Fibroblast of lung (primary cell): Measurements from ENCODE around the gene STK32B. TPM values are rescaled to one million over a fixed set of nuclear protein-coding genes. Genes with fewer than 3 reads are reported as not detected.

Source experiments
- DNase-seq, 2 donors: peaks; one replicate each; pipeline versions ENCODE4 v3.0.0 to v3.0.0-alpha.2; 2010; ENCODE audit warnings: low read depth in 2 of 2
- H2AFZ ChIP-seq: 2 replicates; pipeline ENCODE4 v1.5.1; 2012; ENCODE audit warnings: low read length, control low read depth, inconsistent platforms
- H3K27ac ChIP-seq: 2 replicates; pipeline ENCODE4 v1.5.1; 2011; ENCODE audit warnings: low read length, control low read depth; ENCODE audit not compliant: insufficient read depth
- H3K27me3 ChIP-seq: 2 replicates; pipeline ENCODE4 v1.5.1; 2011; ENCODE audit warnings: mild to moderate bottlenecking, low read length; ENCODE audit not compliant: control insufficient read depth, insufficient read depth
- H3K36me3 ChIP-seq: 2 replicates; pipeline ENCODE4 v1.5.1; 2011; ENCODE audit warnings: low read length; ENCODE audit not compliant: control insufficient read depth, insufficient read depth
- H3K4me1 ChIP-seq: 2 replicates; pipeline ENCODE4 v1.5.1; 2011; ENCODE audit warnings: low read length; ENCODE audit not compliant: control insufficient read depth, insufficient read depth; ENCODE audit errors: extremely low read depth
- H3K4me2 ChIP-seq: 2 replicates; pipeline ENCODE4 v1.5.1; 2011; ENCODE audit warnings: low read length, control low read depth; ENCODE audit not compliant: insufficient read depth; ENCODE audit errors: extremely low read depth
- H3K4me3 ChIP-seq, 4 experiments: fragments of 200-600 bp in 1 of 4; sonication (generic) in 1 of 4; replicated peaks in 1 of 4; 2 replicates each; pipeline ENCODE4 v1.5.1; 2011 to 2016; ENCODE audit warnings: low read length in 4 of 4, low read depth in 3 of 4, mild to moderate bottlenecking in 3 of 4, control low read depth in 2 of 4, inconsistent platforms in 1 of 4, mixed read lengths in 1 of 4; ENCODE audit not compliant: insufficient read depth in 1 of 4; ENCODE audit errors: control extremely low read depth in 1 of 4
- H3K79me2 ChIP-seq: 2 replicates; pipeline ENCODE4 v1.5.1; 2012; ENCODE audit warnings: mild to moderate bottlenecking, low read length, inconsistent platforms; ENCODE audit not compliant: control insufficient read depth, insufficient read depth
- H3K9ac ChIP-seq: 2 replicates; pipeline ENCODE4 v1.5.1; 2011; ENCODE audit warnings: mild to moderate bottlenecking, low read length, control low read depth; ENCODE audit not compliant: insufficient read depth
- H3K9me3 ChIP-seq: 2 replicates; pipeline ENCODE4 v1.5.1; 2012; ENCODE audit warnings: low read depth, low read length; ENCODE audit not compliant: control insufficient read depth, insufficient read depth
- H4K20me1 ChIP-seq: 2 replicates; pipeline ENCODE4 v1.5.1; 2011; ENCODE audit warnings: low read length; ENCODE audit not compliant: control insufficient read depth, insufficient read depth; ENCODE audit errors: extremely low read depth
- EZH2 ChIP-seq: IDR thresholded peaks from 2 replicates; pipeline ENCODE4 v1.5.1; 2012; ENCODE audit warnings: low read length, control low read depth, mild to moderate bottlenecking; ENCODE audit errors: missing control alignments
- polyA plus RNA-seq, 2 donors: library from polyadenylated mRNA; depleted of rRNA in 1 of 2; stranded (reverse) in 1 of 2; unstranded in 1 of 2; fragments of >200 nt; gene quantifications; 2 replicates each; pipeline ENCODE4 v1.2.1, GENCODE V29; 2011 to 2012; ENCODE audit warnings: missing spikeins in 1 of 2
- total RNA-seq: library from RNA; depleted of rRNA; stranded (reverse); fragments of >200 nt; gene quantifications from 2 replicates; pipeline ENCODE4 v1.2.1, GENCODE V29; 2014
- TF ChIP-seq, protein P1 (sequence below), 2 donors: IDR thresholded peaks in 1 of 2; conservative IDR thresholded peaks in 1 of 2; 1 replicate in 1 of 2; 2 replicates in 1 of 2; pipeline ENCODE4 v1.5.1; 2011 to 2012; ENCODE audit warnings: low read length in 2 of 2, control low read depth in 1 of 2, inconsistent platforms in 1 of 2, low read depth in 1 of 2, mild to moderate bottlenecking in 1 of 2

Gene STK32B
- total and polyA plus RNA-seq, 2 donors (not counting 1 experiment from before 2014, with no cell fraction given) = 0.50 to 1.4 TPM

DNA sequence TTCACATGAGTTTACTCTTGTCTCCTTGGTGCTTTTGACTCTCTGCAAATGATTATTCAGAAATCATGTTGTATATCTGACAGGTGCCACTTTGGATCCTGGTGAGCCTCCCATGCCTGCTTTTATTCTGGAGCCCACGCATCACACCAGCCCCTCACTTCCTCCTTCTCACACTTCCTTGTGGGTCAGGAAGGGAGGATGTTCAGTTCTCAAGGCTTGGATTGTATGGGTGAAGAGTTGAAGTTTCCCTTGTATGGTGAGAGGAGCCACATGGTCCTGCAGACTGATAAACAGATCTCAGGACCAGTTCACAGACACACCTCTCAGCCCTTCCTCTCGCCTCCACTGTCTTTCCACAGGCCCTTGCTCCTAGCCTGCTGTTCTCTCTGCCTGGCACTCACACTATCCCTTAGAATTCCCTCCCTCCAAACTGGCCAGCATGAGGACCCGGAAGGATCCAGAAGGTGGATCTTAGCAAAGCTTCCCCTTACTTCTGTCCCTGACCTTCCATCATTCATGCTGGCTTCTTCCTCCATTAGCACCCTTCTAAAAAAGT lies 92.1 kb downstream of the STK32B start:
- Histone ChIP-seq H3K27ac (no peak overlapping the region), H3K4me1 (no peaks in the 10 kb centered on the region), H3K27me3 (no peaks in the 10 kb centered on the region), H3K4me2 (no peak overlapping the region), H3K36me3 (no peaks in the 10 kb centered on the region), H3K9me3 (no peaks in the 10 kb centered on the region), H3K9ac (no peak overlapping the region), H3K79me2 (no peaks in the 10 kb centered on the region), H4K20me1 (no peaks in the 10 kb centered on the region), H2AFZ (no peak overlapping the region), H3K4me3 (no peak overlapping the region)
- TF ChIP-seq EZH2 = no peak
- TF ChIP-seq, protein P1, sequence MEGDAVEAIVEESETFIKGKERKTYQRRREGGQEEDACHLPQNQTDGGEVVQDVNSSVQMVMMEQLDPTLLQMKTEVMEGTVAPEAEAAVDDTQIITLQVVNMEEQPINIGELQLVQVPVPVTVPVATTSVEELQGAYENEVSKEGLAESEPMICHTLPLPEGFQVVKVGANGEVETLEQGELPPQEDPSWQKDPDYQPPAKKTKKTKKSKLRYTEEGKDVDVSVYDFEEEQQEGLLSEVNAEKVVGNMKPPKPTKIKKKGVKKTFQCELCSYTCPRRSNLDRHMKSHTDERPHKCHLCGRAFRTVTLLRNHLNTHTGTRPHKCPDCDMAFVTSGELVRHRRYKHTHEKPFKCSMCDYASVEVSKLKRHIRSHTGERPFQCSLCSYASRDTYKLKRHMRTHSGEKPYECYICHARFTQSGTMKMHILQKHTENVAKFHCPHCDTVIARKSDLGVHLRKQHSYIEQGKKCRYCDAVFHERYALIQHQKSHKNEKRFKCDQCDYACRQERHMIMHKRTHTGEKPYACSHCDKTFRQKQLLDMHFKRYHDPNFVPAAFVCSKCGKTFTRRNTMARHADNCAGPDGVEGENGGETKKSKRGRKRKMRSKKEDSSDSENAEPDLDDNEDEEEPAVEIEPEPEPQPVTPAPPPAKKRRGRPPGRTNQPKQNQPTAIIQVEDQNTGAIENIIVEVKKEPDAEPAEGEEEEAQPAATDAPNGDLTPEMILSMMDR (conservative IDR thresholded peaks at IDR 0.05 in 1 of 2, IDR thresholded peaks at IDR 0.05 in 1 of 2; ENCODE audit: low read depth in 1 of 2, low read length in 2 of 2) = no peak
- no peak for DNase-seq

DNA sequence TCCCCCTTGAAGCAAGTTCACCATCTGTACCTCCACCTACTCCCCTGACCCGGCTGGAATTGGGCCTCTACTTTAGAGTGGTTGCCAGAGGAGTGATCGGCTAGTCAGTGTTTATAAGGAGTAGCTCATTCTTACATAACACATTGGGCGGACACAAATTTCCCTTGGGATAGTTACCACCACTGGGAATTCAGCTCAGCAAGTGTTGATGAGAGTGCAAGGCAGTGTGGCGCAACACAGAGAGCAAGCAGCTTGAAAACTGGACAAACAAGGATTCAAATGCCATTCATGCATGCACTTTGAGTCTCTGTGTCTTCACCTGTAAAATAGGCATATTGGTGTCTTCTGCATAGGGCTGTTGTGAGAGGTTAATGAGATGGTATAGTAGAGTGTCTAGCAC lies 92.7 kb downstream of the STK32B start:
- Histone ChIP-seq H3K4me2 (no peak overlapping the region), H3K4me1 (no peaks in the 10 kb centered on the region), H2AFZ (no peak overlapping the region), H4K20me1 (no peaks in the 10 kb centered on the region), H3K79me2 (no peaks in the 10 kb centered on the region), H3K9ac (no peak overlapping the region), H3K9me3 (no peaks in the 10 kb centered on the region), H3K36me3 (no peaks in the 10 kb centered on the region), H3K27ac (no peak overlapping the region), H3K27me3 (no peaks in the 10 kb centered on the region), H3K4me3 (no peak overlapping the region)
- no peak for DNase-seq
- no peak for TF ChIP-seq EZH2
- TF ChIP-seq, protein P1 (conservative IDR thresholded peaks at IDR 0.05 in 1 of 2, IDR thresholded peaks at IDR 0.05 in 1 of 2; ENCODE audit: low read depth in 1 of 2, low read length in 2 of 2) = no peak

DNA sequence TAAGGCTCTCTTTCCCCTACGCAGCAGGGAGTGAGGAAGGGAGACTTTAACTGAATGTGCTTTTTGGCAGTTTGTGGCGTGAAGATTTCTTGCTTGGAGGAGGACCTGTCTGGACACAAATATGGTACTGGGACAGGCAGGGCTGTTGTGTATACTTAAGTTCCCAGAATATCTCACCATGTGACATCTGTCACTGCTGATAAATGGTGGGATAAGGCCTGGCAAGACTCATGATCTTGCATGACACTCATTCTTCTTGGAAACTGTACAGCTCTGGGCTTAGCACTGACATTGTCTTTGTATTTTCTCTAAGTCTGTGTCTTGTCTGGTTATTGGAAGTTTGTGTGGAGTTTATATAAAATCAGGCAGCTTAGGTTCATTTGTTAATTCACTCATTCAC lies 93.1 kb downstream of the STK32B start:
- Histone ChIP-seq H3K36me3 (no peaks in the 10 kb centered on the region), H4K20me1 (no peaks in the 10 kb centered on the region), H3K79me2 (no peaks in the 10 kb centered on the region), H3K4me2 (no peak overlapping the region), H3K9ac (no peak overlapping the region), H3K9me3 (no peaks in the 10 kb centered on the region), H3K4me3 (no peak overlapping the region), H2AFZ (no peak overlapping the region), H3K27ac (no peak overlapping the region), H3K27me3 (no peaks in the 10 kb centered on the region), H3K4me1 (no peaks in the 10 kb centered on the region)
- no peak for DNase-seq
- TF ChIP-seq, protein P1 (conservative IDR thresholded peaks at IDR 0.05 in 1 of 2, IDR thresholded peaks at IDR 0.05 in 1 of 2; ENCODE audit: low read depth in 1 of 2, low read length in 2 of 2) = no peak
- no peak for TF ChIP-seq EZH2
